ENCODE data around the gene TRHDE.
"Not testable (repeated sequence)": the region's sequence is repeated elsewhere in the genome, so short reads cannot be mapped to it uniquely, and the experiment has no call there.

Gene TRHDE

GRCh38 chr12:72612171-72612570 lies 340.0 kb downstream of the TRHDE start:
- DNase-seq (ENCODE audit: extremely low read depth, low read depth) = peak; percentile 56
- no peak overlapping the region for H3K4me3 ChIP-seq (replicated peaks; ENCODE audit: low read depth, low read length)
- no peak for TF ChIP-seq CTCF (IDR thresholded peaks at IDR 0.05; ENCODE audit: low read depth, low read length, missing control alignments)

- DNase-seq (ENCODE audit: extremely low read depth, low read depth) = no peak
- no peak for TF ChIP-seq CTCF (IDR thresholded peaks at IDR 0.05; ENCODE audit: low read depth, low read length, missing control alignments)
- no peak overlapping the region for H3K4me3 ChIP-seq (replicated peaks; ENCODE audit: low read depth, low read length)
Measured at GRCh38 chr12:72618764-72619163, 346.6 kb downstream of the TRHDE start.

- no peak for TF ChIP-seq CTCF (IDR thresholded peaks at IDR 0.05; ENCODE audit: low read depth, low read length, missing control alignments)
- H3K4me3 ChIP-seq (replicated peaks; ENCODE audit: low read depth, low read length) = no peak overlapping the region
- no peak for DNase-seq (ENCODE audit: extremely low read depth, low read depth)
Measured at GRCh38 chr12:72622556-72622955, 350.4 kb downstream of the TRHDE start.

- no peak for TF ChIP-seq CTCF (IDR thresholded peaks at IDR 0.05; ENCODE audit: low read depth, low read length, missing control alignments)
- no peak overlapping the region for H3K4me3 ChIP-seq (replicated peaks; ENCODE audit: low read depth, low read length)
- no peak for DNase-seq (ENCODE audit: extremely low read depth, low read depth)
Measured at GRCh38 chr12:72631926-72632685, 359.9 kb downstream of the TRHDE start.

- no peak overlapping the region for H3K4me3 ChIP-seq (replicated peaks; ENCODE audit: low read depth, low read length)
- DNase-seq (ENCODE audit: extremely low read depth, low read depth) = no peak
- TF ChIP-seq CTCF (IDR thresholded peaks at IDR 0.05; ENCODE audit: low read depth, low read length, missing control alignments) = no peak
Measured at GRCh38 chr12:72642706-72643105, 370.5 kb downstream of the TRHDE start.

- DNase-seq (ENCODE audit: extremely low read depth, low read depth) = no peak
- no peak for TF ChIP-seq CTCF (IDR thresholded peaks at IDR 0.05; ENCODE audit: low read depth, low read length, missing control alignments)
Measured at GRCh38 chr12:72647139-72647538, 375.0 kb downstream of the TRHDE start.

GRCh38 chr12:72658615-72659014 lies 386.4 kb downstream of the TRHDE start:
- no peak overlapping the region for H3K4me3 ChIP-seq (replicated peaks; ENCODE audit: low read depth, low read length)
- no peak for DNase-seq (ENCODE audit: extremely low read depth, low read depth)

More at GRCh38 chr12:72647139-72647538, 375.0 kb downstream of the TRHDE start:
- no peak overlapping the region for H3K4me3 ChIP-seq (replicated peaks; ENCODE audit: low read depth, low read length)

GRCh38 chr12:72660174-72660573 lies 388.0 kb downstream of the TRHDE start:
- DNase-seq (ENCODE audit: extremely low read depth, low read depth); H3K4me3 ChIP-seq (replicated peaks; ENCODE audit: low read depth, low read length): not testable (repeated sequence)

More at GRCh38 chr12:72658615-72659014, 386.4 kb downstream of the TRHDE start:
- TF ChIP-seq CTCF (IDR thresholded peaks at IDR 0.05; ENCODE audit: low read depth, low read length, missing control alignments) = no peak
